GM19324 (cell line): Measurements from ENCODE around the gene TCF7L2.

Experiments used
- ATAC-seq: cut with Tn5 transposase; IDR thresholded peaks from one replicate; pipeline ENCODE4 v1.9.1; 2021; ENCODE audit warnings: mild to moderate bottlenecking, moderate library complexity; ENCODE audit not compliant: unreplicated experiment, low FRiP score

The TCF7L2 gene

DNA sequence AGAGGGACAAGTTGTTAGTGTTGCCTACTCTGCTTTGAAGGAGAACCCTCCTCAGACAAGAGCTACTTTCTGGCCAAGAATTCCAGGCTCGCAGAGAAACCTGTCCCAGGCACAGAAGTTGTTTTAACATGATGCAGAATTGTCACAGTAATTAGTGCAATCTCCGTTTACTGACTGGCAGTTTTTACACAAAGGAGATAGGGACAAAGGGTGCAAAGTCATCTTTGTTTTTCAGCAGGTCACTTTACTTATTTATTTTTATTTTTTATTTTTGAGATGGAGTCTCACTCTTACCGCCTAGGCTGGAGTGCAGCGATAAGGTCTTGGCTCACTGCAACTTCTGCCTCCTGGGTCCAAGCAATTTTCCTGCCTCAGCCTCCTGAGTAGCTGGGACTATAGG lies 12.3 kb downstream of the TCF7L2 start:
- ATAC-seq: no peak

DNA sequence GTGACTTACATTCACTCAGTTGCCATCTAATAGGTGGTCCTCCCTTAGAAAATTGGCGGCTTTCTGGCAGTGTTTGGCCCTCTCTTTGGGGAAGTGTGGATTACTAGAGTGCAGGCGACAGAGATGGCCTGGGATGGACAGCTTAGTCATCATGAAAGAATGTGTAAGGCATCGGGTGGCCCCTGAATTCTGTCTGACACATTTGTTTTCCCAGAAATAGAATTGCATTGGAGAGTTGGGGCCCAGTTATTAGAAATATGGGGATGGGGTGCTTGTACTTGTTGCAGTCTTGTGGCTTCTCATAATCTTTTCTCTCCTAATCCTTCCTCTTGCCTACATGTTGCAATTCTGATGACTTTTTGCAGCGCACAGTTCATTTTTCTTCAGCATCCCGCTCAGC lies 13.8 kb downstream of the TCF7L2 start:
- no peak for ATAC-seq

DNA sequence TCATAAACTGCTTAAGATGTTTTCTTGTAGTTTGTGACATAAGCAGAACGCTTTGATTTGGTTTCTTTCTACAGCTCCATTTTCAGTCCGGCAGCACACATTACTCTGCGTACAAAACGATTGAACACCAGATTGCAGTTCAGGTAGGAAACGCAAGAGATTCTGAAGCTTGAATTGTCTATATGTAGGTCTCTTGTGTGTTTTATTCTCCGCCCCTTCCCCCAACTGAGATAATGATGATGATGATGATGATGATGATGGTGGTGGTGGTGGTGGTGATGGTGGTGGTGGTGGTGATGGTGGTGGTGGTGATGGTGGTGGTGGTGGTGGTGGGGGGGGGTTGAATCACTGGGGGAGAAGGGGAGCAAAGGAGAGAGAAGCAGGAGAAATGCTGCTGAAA lies 14.4 kb downstream of the TCF7L2 start:
- ATAC-seq: no peak

DNA sequence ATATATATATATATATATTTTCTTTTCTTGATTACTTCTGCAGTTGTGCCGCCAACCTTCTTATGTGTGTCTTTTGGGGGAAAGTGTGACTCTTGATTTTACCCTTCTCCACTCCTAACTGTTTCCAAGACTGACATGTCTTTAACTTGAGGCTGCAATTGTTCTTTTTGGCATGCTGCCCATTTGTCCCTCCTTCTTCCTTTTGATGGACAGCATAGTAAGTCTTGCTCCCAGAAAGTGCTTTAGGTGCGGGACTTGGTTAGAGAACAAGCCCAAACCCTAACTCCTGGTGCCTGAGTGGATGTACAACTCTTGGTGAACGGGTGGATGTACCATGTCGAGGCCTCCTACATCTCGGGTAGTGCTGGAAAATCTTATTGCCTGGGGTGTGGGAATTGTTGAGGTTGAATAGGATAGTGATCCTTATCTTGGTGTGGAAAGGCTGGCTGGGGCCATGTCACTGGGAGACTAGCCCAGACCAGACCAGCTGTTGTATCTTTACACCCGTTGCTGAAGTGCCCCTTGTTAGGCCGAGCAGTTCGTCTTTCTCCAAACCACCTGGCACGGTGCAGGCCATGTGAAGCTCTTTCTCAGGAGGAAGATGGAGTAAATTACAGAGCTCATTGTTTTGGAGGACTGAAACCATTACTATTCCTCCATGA lies 16.3 kb downstream of the TCF7L2 start:
- ATAC-seq: no peak

DNA sequence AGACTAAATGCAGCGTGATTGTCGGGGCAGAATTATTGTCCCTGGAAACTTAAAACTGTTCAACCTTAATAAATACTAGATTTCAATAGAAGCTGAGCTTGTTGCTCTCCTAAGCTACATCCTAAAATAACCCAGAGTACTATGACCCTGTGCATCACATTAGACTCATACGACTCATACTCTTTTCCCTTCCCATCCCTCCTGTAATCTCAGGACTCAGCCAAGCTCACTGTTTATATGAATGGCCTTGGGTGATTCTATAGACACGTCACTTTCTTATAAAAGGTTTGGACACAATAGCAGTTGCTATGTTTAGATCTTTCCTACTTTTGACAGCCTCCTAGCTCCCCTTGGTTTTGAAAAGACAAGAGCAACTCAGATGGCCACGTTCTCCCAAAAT lies 17.2 kb downstream of the TCF7L2 start:
- no peak for ATAC-seq

DNA sequence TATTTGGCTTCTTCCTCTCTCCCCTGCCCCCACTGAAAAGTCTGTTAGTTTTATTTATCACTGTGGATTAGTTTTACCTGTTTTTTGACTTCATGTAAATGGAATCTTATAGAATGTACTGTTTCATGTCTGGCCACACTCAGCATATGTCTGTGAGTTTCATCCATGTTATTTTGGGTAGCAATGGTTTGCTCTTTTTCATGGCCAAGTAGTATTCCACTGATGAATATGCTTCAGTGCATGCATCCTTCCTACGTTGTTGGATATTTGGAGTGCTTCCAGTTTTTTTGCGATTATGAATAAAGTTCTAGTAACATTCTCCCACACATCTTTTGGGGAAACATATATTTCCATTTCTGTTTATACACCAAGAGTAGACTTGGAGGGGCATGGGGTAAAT lies 19.1 kb downstream of the TCF7L2 start:
- ATAC-seq: no peak

DNA sequence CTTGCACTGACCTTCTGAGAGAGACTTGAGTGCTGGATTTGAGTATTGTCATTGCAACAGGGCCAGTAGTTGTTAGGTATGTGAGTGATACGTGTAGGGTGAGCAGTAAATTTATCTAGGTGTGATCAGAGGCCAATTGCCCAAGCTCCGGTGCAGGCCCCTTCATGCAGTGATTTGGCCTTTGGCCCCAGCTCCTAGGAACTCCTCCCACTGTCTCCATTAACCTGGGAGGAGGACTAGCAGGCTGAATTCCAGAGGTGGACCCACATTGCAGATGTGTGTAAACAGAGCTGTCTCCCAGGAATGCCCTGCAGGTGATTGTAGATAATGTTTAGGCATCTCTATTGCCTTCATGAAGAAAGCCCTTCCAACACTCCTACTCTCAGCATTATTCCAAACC lies 19.5 kb downstream of the TCF7L2 start:
- no peak for ATAC-seq

DNA sequence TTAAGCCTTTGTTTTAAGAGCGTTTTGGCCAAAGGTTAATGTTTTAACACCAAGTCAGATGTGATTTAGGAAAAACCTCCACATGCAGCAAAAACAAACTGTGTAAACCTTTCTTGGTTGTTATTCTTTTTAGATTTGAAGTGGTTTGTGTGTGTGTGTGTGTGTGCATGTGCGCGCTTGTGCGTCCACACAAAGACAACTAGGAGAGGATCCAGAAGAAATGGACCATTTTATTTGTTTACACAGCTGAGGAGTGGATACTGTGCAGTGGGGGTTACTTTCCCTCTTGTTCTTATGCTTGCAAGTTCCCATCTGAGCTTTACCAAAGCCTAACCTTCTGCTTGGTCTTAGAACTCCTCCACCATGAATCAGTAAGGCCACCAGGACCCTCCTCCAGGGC lies 20.0 kb downstream of the TCF7L2 start:
- ATAC-seq: no peak

DNA sequence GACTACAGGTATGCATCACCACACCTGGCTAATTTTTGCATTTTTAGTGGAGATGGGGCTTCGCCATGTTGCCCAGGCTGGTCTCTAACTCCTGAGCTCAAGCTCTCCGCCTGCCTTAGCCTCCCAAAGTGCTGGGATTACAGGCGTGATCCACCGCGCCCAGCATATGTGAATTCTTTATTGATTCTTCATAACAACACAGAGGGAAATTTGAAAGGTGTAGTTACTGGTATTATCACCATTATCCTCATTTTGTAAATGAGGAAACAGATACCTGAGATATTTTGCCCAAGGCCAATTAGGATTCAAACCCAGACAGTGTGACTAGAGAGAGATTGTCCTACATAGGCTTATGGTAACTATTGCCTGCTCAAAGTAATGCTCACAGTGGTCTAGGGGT lies 22.6 kb downstream of the TCF7L2 start:
- ATAC-seq: no peak

DNA sequence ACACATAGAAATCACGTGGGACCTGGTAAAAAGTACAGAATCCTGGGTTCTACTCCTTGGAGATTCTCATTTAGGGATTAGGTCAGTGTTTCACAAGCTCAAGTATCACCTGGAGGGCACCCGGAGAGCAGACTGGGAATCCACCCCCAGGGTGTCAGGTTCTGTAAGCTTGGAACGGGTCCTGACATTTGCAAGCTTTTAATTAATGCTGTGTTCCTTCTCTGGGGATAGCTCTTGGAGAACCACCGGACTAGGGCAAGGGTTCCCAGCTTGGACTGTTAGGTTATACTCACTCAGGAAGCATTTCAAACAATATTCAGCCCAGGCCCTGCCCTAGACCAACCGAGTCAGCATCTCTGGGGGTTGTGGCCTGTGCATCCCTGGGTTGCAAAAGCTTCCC lies 23.0 kb downstream of the TCF7L2 start:
- no peak for ATAC-seq

DNA sequence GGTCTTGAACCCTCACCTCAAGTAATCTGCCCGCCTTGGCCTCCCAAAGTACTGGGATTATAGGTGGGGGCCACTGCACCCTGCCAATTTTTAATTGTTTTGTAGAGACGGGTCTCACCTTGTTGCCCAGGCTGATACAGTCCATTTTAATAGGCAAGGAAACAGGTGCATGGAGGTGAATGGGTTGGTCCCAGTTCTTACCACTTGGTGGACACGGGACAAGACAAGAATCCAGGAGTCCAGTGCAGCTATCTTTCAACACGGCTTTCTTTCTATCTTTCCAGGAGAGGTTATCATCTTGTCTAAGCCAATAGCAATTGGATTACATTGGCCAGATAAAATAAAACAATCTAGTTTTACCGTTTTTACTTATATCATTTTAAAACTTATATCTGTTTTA lies 23.8 kb downstream of the TCF7L2 start:
- no peak for ATAC-seq

DNA sequence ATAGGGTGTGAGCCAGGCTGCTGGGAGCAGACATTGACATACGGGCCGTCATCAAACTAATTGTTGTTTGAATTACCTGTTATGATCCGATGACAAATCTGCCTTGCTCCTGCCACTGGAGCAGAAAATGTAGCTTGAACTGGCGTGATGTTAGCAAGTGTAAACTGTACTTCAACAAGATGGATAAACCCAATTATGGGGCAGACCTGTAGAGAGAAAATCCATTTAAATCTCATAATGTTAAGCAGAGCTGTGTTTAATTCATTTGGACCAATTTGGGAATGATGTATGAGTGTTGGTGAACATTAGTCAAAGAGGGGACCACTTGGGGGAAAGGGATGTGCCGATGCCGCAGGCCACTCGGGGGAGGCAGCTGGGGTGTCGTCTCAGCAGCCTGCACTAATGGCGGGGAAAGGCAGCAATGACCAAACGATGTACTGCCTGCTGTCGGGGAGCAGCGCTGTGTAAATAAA lies 27.4 kb downstream of the TCF7L2 start:
- ATAC-seq: no peak

DNA sequence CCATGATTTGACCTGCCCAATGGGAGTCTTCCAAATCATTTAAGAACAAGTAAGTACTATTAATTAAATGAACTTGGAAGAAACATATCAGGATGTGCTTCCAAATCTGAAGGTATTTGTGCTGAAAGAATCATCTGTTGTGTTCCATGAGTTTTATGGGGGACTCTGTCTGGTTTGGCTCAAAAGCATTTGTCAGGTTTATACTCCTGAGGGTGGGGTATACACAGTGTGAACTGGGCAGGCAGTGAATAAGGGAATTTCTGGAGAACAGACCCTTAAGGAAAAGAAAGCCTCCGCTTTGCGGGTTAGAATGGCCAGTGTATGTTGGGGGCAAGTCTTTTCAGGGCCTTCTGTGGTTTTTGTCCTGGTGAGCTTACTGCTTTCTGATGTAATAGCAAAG lies 29.9 kb downstream of the TCF7L2 start:
- no peak for ATAC-seq

DNA sequence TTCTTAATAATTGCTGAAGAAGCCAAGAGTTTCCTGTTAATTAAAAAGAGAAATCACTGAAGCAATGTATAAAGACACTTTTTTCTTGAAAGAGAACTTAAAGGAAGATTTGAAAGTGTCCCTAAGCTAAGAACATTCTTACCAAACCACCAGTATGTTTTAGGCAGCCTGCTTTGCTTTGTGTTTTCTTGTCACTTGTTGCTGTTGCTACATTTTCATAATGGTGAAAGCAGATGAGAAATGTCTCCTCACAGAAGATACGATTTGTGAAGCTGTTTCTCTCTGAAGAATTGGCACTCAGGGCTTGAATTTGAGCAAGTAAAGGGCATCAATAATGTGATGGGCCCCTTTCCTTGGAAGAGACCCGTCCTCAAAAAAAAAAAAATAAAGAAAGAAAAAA lies 30.9 kb downstream of the TCF7L2 start:
- no peak for ATAC-seq

DNA sequence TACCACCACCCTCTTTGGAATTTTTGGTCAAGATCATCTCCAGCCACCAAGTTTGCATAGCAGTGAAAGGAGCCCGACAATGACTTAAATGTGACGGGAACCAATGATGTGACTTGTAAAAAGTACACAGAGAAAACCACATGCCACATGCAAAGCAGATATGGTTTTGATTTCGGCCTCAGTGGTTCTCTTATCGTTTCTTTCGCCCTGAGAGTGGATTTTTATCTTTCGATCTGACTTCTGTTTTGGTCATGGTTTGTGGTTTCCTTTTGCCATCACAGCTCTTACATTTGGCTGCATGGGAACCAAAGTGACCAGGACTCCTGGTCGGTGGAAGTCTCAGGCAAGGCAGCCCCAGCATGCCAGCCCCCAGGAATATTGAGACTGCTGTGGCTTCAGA lies 31.5 kb downstream of the TCF7L2 start:
- peak; percentile 87 for ATAC-seq

DNA sequence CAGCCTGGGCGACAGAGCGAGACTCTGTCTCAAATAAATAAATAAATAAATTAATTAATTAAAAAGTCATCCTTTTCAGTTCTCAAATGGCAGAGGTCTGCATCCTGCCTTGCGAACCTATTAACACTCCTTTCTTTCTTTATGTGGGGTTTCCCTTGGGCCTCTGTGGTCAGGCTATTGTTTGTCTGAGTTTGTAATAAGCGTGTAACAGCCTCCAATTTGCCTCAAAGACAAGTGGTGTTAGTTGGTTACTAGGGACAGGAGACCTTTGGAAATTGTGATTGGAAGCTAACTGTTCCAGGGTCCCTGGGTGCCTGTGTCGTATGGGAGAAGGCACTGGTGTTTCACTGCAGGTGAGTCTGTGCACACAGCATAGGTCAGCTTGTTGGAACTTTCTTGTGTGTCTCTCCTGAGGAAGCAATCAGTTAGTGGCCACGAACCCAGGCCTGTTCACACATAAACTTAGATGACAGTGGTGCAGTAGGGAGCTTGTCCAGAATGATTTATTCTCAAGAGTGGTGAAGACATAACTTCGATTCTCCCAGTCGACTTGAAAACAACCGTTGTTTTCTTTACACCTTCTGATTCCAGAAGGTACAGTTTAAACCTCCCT lies 33.5 kb downstream of the TCF7L2 start:
- ATAC-seq: no peak

DNA sequence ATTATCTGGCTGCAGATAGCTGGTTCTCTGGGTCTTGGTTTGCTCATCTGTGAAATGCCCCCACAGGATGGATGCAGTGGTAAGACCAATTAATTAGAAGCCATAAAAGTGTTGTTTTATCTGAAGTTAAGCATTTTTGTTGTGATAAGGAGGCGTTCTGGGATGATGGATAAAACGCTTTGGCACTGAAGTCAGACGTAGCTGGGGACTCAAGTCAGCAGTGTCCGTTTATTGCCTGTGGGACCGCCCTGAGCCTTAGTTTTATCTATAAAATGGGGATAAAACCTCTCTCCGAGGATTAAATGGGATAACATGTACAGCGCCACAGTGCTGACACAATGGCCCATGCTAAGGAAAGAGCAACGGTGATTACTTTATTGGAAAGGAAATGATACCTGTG lies 34.7 kb downstream of the TCF7L2 start:
- ATAC-seq: no peak

DNA sequence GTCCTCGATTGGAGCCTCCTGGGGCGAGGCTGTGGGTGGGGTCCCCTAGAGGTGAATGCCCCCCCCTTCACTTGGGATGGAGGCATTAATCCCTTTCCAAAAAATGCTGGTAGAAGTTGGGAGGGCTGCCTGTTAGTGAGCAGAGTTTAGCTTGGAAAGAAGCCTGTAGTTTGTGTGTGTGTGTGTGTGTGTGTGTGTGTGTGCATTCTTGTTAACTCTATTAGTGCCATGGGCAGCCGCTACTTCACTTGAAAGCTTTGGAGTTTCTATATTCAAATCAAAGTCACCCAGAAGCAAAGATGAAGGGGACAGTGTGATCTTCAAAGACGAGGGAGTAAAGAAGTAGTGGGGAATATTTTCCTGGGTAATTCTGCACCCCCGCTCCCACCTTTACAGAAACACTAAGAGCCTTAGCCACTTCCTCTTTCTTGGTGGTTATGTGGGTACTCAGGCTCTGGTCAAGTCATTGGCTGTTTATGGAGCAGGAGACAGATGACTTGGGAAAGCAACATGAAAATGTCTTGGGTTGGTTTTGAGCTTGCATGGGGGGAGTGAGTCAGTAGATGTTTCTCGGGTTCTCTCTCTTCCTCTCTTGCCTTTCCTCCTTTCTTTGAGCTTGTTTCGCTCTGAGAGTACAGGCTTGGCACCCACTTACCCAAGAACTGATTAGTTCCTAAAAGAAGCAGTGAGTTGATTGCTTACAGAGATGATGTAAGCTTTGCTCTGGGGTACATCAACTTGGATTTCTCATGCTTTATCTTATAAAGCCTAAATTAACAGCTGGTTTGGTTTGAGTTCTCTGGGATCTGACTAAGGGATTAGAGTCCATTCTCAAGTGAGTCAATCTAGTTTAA lies 35.9 kb downstream of the TCF7L2 start:
- no peak for ATAC-seq

DNA sequence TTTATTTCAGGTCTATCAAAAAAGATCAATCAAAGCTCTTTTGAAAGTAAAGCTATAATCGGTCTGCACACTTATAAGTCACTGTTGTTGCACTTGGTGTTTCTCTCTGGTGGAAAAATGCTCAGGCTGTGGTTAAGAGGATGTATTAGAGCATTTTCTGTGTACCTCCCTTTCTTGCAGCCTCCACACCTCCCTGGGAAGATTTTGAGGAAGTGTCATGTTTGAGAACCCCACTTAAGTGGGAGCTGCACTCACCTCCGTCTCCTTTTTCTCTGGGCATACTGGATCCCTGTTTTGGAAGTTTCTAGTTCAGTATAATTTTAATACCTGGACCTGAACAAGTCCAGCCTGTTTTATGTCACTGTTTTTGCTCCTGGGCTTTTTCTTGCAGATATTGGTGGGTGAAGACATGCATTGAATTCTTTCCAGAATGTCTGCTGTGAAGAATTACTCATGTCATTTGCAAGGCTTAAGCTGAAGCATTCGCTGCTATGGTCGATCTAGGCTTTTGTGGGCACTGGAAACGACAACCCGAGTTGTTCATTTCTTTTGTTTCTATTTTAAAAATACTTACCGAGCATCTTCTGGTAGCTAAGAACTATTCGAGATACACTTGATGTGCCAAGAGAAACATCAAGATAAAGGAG lies 36.6 kb downstream of the TCF7L2 start:
- ATAC-seq: no peak

DNA sequence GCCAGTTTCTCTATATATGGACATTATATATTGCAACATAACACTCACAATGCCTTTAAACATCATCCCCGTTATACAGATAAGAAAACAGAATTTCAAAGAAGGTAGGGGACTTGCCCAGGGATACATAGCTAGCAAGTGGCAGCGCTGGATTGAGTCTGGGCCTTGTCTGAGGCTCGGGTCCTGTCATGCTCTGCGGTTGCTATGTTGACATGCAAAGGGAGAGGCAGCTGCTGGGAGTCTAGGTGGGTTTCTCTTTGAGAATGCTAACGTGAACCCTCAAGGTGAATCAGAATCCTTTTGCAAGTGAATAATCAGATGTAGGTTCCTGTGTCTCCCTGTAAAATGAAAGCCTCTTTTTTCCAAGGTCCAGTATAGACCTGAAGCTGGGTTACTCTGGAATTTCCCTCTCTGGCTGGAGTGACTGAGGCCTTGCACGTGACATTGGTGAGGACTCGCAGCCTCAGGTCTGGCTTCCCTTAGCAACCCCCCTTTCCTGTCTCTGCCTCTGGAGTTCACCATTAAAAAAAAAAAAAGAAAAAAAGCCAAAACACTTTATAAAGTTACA lies 38.9 kb downstream of the TCF7L2 start:
- ATAC-seq: no peak

DNA sequence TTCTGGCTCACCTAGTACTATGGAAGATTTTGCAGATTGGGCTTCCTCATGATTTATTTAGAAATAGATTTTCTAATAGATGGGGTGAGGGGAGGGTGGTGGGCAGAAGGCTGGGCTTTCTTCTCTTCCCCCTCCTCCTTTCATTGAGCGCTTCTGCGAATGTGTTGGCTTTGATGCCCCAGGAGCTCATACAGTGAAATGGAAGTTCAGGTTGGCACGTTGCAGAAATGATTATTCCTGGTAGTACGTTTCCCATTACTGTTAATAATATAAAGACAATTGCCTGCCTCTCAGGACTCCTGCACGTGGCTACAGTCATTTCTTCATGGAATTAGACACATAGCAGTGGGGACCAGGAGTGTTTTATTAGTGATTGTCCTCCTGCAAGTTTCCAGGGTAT lies 39.8 kb downstream of the TCF7L2 start:
- no peak for ATAC-seq
